Neural progenitor cell (in vitro differentiated cells): ENCODE results near the gene PPM1H.

Source experiments
- EZH2 ChIP-seq: fragments of 200-600 bp; sonication (generic); IDR thresholded peaks from 2 replicates; pipeline ENCODE4 v1.6.1; 2017; ENCODE audit warnings: antibody characterized with exemption, mild to moderate bottlenecking, moderate library complexity
- TF ChIP-seq, protein P1 (sequence below): fragments of 200-600 bp; sonication (generic); IDR thresholded peaks from 2 replicates; pipeline ENCODE4 v1.5.1; 2017; ENCODE audit warnings: antibody characterized with exemption, mild to moderate bottlenecking

DNA sequence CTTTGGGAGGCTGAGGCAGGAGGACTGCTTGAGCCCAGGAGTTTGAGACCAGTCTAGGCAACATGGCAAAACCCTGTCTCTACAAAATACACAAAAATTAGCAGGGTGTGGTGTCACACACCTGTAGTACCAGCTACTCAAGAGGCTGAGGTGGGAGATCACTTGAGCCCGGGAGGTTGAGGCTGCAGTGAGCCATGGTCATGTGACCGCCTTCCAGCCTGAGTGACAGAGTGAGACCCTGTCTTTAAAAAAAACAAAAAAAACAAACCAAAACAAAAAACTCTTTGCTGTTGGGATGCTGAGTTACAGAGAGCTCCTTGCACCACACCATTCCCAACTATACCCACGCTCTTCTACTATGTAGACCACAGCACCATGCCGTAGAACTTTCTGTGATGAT, 221.2 kb downstream of the PPM1H start:
- TF ChIP-seq, protein P1, sequence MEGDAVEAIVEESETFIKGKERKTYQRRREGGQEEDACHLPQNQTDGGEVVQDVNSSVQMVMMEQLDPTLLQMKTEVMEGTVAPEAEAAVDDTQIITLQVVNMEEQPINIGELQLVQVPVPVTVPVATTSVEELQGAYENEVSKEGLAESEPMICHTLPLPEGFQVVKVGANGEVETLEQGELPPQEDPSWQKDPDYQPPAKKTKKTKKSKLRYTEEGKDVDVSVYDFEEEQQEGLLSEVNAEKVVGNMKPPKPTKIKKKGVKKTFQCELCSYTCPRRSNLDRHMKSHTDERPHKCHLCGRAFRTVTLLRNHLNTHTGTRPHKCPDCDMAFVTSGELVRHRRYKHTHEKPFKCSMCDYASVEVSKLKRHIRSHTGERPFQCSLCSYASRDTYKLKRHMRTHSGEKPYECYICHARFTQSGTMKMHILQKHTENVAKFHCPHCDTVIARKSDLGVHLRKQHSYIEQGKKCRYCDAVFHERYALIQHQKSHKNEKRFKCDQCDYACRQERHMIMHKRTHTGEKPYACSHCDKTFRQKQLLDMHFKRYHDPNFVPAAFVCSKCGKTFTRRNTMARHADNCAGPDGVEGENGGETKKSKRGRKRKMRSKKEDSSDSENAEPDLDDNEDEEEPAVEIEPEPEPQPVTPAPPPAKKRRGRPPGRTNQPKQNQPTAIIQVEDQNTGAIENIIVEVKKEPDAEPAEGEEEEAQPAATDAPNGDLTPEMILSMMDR: no peak
- TF ChIP-seq EZH2: no peak
